ENCODE results near the gene PPFIA4. TPM values are rescaled to one million over a fixed set of nuclear protein-coding genes. Genes with fewer than 3 reads are reported as not detected.

Gene PPFIA4
- total RNA-seq, 2 experiments from 2014 or later, result 0.93 to 0.98 TPM

GRCh38 chr1:203124011-203124410 is 97.7 kb downstream of the PPFIA4 start:
- H3K36me3 ChIP-seq (ENCODE audit: insufficient read depth, low read length), result no peaks in the 10 kb centered on the region
- Mint-ChIP-seq H3K9me3 (no peaks in the 10 kb centered on the region), H3K27me3 (peaks cover 87% of the 10 kb centered on the region), H3K27ac (no peak overlapping the region), H3K4me3 (no peak overlapping the region), H3K4me1 (ENCODE audit: low read depth) (peaks cover 11% of the 10 kb centered on the region), H3K36me3 (ENCODE audit: low read depth) (no peaks in the 10 kb centered on the region)
- POLR2A ChIA-PET, result no interaction called here
- TF ChIP-seq CTCF (IDR thresholded peaks at IDR 0.05), result no peak
- H3K27ac ChIP-seq (ENCODE audit: low read depth in 1 of 2, low read length in 2 of 2), result no peak overlapping the region
- CTCF ChIA-PET, result no interaction called here
- H3K27me3 ChIP-seq (ENCODE audit: control insufficient read depth in 1 of 2, insufficient read depth in 2 of 2, low read length in 2 of 2), result peaks cover 39 to 77% of the 10 kb centered on the region in 2 experiments
- peaks cover 14% of the 10 kb centered on the region for H3K4me1 ChIP-seq (ENCODE audit: insufficient read depth, low read length)
- H3K9me3 ChIP-seq (ENCODE audit: control insufficient read depth in 1 of 2, insufficient read depth in 1 of 2, low read length in 2 of 2), result peaks cover 0 to 13% of the 10 kb centered on the region in 2 experiments
- no peak overlapping the region for H3K4me3 ChIP-seq (ENCODE audit: low read length)
- intact Hi-C loops (cut with DNase I, micrococcal nuclease), result no loop called here
- ATAC-seq (ENCODE audit: poor library complexity) (no peak), DNase-seq (peak in 1 of 14 experiments; percentile 0)

GRCh38 chr1:203124546-203125317 is 98.4 kb downstream of the PPFIA4 start:
- no peak for ATAC-seq (ENCODE audit: poor library complexity)
- no peak overlapping the region for H3K4me3 Mint-ChIP-seq
- H3K4me3 ChIP-seq (ENCODE audit: low read length), result no peak overlapping the region
- intact Hi-C loops (cut with DNase I, micrococcal nuclease), result no loop called here
- POLR2A ChIA-PET, result no interaction called here
- no peaks in the 10 kb centered on the region for H3K36me3 Mint-ChIP-seq (ENCODE audit: low read depth)
- H3K9me3 ChIP-seq (ENCODE audit: control insufficient read depth in 1 of 2, insufficient read depth in 1 of 2, low read length in 2 of 2), result peaks cover 0 to 13% of the 10 kb centered on the region in 2 experiments
- peaks cover 88% of the 10 kb centered on the region for H3K27me3 Mint-ChIP-seq
- DNase-seq, result peak in 1 of 14 experiments; percentile 14
- H3K27me3 ChIP-seq (ENCODE audit: control insufficient read depth in 1 of 2, insufficient read depth in 2 of 2, low read length in 2 of 2), result peaks cover 41 to 77% of the 10 kb centered on the region in 2 experiments
- peaks cover 14% of the 10 kb centered on the region for H3K4me1 ChIP-seq (ENCODE audit: insufficient read depth, low read length)
- H3K27ac Mint-ChIP-seq, result no peak overlapping the region
- no peaks in the 10 kb centered on the region for H3K9me3 Mint-ChIP-seq
- H3K36me3 ChIP-seq (ENCODE audit: insufficient read depth, low read length), result no peaks in the 10 kb centered on the region
- H3K27ac ChIP-seq (ENCODE audit: low read depth in 1 of 2, low read length in 2 of 2), result no peak overlapping the region
- no peak for TF ChIP-seq CTCF (IDR thresholded peaks at IDR 0.05)
- peaks cover 11% of the 10 kb centered on the region for H3K4me1 Mint-ChIP-seq (ENCODE audit: low read depth)
- CTCF ChIA-PET, result no interaction called here

DNA sequence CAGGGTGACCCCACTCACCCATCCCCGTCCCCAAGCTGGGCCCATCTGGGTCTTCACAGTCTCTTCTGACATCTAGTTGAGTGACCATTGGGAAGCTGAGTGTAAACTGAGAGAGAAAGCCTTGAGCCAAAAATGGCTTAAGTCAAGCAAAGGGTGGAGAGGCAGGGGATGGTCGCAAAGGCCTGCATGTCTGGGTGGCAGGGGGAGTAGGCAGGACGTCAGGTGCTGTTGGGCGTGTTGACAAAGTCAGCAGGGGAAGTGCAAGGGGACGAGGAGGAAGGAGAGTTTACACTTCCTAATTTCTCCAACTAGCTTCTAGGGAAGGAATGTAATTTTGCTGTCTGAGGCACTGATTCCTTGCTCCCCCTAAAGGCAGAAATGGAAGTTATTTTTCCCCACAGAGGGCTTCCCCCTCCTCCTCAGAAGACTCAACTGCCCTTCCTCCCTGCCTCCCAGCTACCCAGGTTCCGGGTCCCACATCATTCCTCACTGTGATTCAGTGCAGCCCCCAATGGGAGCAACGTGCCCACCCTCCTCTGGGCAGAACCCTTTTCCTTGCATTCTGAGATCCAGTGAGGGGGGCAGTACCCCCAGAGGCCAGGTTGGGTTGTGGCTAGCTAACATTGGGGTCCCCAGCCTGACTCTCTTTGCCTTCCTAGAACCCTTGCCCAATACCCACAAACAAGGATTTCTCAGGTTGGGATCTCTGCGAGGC is 100.0 kb downstream of the PPFIA4 start:
- no peak overlapping the region for H3K27ac ChIP-seq (ENCODE audit: low read depth in 1 of 2, low read length in 2 of 2)
- ChIA-PET POLR2A (no interaction called here), CTCF (no interaction called here)
- no peaks in the 10 kb centered on the region for H3K36me3 ChIP-seq (ENCODE audit: insufficient read depth, low read length)
- H3K4me3 Mint-ChIP-seq, result no peak overlapping the region
- no peaks in the 10 kb centered on the region for H3K9me3 Mint-ChIP-seq
- peaks cover 11% of the 10 kb centered on the region for H3K4me1 Mint-ChIP-seq (ENCODE audit: low read depth)
- DNase-seq, result peak in 3 of 14 experiments; percentile 21 to 29 (median 24)
- no peak overlapping the region for H3K4me3 ChIP-seq (ENCODE audit: low read length)
- H3K4me1 ChIP-seq (ENCODE audit: insufficient read depth, low read length), result peaks cover 14% of the 10 kb centered on the region
- intact Hi-C loops (cut with DNase I, micrococcal nuclease), result no loop called here
- no peak for TF ChIP-seq CTCF (IDR thresholded peaks at IDR 0.05)
- H3K27me3 Mint-ChIP-seq, result peaks cover 86% of the 10 kb centered on the region
- no peak overlapping the region for H3K27ac Mint-ChIP-seq
- ATAC-seq (ENCODE audit: poor library complexity), result no peak
- H3K27me3 ChIP-seq (ENCODE audit: control insufficient read depth in 1 of 2, insufficient read depth in 2 of 2, low read length in 2 of 2), result peaks cover 43 to 67% of the 10 kb centered on the region in 2 experiments
- H3K36me3 Mint-ChIP-seq (ENCODE audit: low read depth), result no peaks in the 10 kb centered on the region
- peaks cover 0 to 8% of the 10 kb centered on the region in 2 experiments for H3K9me3 ChIP-seq (ENCODE audit: control insufficient read depth in 1 of 2, insufficient read depth in 1 of 2, low read length in 2 of 2)
